ENCODE measurements around the gene NT5DC4.

DNA sequence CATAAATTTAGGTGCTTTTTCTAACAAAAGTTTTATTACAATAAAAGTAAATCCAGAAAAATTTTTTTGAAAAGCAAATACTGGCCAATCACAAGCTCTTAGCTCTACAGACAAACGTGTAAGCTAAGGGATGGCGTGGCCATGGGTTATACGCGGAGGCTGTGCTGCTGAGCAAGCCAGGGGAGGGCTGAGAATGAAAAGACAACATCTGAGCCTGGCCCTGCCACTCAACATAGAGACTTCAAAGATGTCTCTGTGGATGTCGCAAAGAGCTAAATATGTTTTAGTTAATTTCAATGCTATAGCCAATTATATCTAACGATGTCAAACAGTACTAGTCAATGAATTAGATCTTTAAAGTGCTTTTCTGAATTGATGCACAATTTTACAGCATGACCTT lies 33.3 kb upstream of the NT5DC4 start:
- TF ChIP-seq, protein P1, sequence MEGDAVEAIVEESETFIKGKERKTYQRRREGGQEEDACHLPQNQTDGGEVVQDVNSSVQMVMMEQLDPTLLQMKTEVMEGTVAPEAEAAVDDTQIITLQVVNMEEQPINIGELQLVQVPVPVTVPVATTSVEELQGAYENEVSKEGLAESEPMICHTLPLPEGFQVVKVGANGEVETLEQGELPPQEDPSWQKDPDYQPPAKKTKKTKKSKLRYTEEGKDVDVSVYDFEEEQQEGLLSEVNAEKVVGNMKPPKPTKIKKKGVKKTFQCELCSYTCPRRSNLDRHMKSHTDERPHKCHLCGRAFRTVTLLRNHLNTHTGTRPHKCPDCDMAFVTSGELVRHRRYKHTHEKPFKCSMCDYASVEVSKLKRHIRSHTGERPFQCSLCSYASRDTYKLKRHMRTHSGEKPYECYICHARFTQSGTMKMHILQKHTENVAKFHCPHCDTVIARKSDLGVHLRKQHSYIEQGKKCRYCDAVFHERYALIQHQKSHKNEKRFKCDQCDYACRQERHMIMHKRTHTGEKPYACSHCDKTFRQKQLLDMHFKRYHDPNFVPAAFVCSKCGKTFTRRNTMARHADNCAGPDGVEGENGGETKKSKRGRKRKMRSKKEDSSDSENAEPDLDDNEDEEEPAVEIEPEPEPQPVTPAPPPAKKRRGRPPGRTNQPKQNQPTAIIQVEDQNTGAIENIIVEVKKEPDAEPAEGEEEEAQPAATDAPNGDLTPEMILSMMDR (IDR thresholded peaks at IDR 0.05), result no peak
- no peak for TF ChIP-seq POLR2A (IDR thresholded peaks at IDR 0.05)
